ENCODE measurements around the gene MMP28. TPM values are rescaled to one million over a fixed set of nuclear protein-coding genes. Genes with fewer than 3 reads are reported as not detected.

MMP28 gene
- polyA plus RNA-seq, 2 of the 4 experiments (the other 2 are of a cell fraction): 6.6 to 6.7 TPM

DNA sequence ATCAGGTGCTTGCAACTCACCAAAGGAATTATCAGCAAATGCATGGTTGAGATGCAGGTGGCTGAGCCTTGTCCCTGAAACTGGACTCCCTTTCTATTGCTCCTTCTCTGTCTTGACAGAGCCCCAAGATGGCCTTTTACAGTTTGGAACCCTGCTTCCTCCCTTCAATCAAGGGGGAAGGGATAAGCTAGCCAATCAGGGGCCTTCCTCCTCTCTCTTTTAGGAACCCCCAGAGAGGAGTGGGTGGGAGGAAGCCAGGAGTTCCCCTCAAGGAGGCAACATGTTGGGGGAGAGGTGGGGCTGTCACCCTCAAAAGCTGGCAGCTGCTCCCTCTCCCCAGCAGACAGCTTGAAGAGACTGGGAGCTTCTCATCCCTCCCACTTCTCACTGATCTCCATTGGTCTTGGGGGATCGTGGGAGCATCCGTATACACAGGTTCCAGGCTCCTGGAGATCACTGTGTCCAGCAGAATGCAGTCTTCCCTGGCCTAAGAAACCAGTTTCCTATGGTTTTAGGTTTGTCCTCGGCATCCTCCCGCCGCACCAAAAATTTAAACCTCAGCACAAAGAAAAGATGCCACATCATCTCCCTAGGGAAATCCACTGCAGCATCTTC lies 56.8 kb downstream of the MMP28 start (continued):
- TF ChIP-seq, protein P1, sequence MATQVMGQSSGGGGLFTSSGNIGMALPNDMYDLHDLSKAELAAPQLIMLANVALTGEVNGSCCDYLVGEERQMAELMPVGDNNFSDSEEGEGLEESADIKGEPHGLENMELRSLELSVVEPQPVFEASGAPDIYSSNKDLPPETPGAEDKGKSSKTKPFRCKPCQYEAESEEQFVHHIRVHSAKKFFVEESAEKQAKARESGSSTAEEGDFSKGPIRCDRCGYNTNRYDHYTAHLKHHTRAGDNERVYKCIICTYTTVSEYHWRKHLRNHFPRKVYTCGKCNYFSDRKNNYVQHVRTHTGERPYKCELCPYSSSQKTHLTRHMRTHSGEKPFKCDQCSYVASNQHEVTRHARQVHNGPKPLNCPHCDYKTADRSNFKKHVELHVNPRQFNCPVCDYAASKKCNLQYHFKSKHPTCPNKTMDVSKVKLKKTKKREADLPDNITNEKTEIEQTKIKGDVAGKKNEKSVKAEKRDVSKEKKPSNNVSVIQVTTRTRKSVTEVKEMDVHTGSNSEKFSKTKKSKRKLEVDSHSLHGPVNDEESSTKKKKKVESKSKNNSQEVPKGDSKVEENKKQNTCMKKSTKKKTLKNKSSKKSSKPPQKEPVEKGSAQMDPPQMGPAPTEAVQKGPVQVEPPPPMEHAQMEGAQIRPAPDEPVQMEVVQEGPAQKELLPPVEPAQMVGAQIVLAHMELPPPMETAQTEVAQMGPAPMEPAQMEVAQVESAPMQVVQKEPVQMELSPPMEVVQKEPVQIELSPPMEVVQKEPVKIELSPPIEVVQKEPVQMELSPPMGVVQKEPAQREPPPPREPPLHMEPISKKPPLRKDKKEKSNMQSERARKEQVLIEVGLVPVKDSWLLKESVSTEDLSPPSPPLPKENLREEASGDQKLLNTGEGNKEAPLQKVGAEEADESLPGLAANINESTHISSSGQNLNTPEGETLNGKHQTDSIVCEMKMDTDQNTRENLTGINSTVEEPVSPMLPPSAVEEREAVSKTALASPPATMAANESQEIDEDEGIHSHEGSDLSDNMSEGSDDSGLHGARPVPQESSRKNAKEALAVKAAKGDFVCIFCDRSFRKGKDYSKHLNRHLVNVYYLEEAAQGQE (IDR thresholded peaks at IDR 0.05): no peak

DNA sequence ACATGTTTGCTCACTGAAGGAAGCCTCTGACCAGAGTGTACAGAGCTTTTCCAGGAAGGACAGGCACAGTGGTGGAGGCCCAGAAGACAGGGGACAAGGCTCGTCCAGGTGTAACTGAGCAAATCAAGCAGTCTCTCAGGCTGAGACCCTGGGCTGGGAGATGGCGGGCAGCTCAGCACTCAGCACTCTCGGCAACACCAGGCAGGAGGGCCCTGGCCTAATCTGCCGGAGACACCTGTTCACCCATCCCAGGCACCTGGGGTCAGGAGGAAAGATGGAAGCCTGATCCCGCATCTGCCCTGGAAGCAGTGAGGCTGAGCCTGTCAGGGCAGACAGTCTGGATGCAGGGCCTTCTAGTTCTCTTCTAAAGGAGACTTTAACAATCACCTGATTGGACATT lies 59.2 kb downstream of the MMP28 start:
- Histone ChIP-seq H3K4me1 (peaks cover 2% of the 10 kb centered on the region; the same call in 1 of the 3 replicates), H3K27ac (no peak overlapping the region), H3K4me3 (no peak overlapping the region), H3K4me2 (no peak overlapping the region), H3K9me3 (no peaks in the 10 kb centered on the region)
- ATAC-seq: no peak
- no peak for FAIRE-seq
- no peak for TF ChIP-seq CBX8 (IDR thresholded peaks at IDR 0.05)
- TF ChIP-seq HOXB13 (CRISPR knock-in tag; IDR thresholded peaks at IDR 0.05; ENCODE audit: low read depth): no peak
- TF ChIP-seq, protein P2, sequence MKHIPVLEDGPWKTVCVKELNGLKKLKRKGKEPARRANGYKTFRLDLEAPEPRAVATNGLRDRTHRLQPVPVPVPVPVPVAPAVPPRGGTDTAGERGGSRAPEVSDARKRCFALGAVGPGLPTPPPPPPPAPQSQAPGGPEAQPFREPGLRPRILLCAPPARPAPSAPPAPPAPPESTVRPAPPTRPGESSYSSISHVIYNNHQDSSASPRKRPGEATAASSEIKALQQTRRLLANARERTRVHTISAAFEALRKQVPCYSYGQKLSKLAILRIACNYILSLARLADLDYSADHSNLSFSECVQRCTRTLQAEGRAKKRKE (CRISPR knock-in tag; IDR thresholded peaks at IDR 0.05; ENCODE audit: low read depth): no peak
- no peak for TF ChIP-seq SMC3 (IDR thresholded peaks at IDR 0.05)
- TF ChIP-seq EHF (CRISPR knock-in tag; IDR thresholded peaks at IDR 0.05): no peak
- no peak for TF ChIP-seq HEYL (CRISPR knock-in tag; IDR thresholded peaks at IDR 0.05)
- TF ChIP-seq NFE2L2 (conservative IDR thresholded peaks at IDR 0.05; ENCODE audit: low read length): no peak
- no peak for TF ChIP-seq EHMT2 (IDR thresholded peaks at IDR 0.05; ENCODE audit: low read depth)
- no peak for TF ChIP-seq HOXA7 (CRISPR knock-in tag; IDR thresholded peaks at IDR 0.05)
- TF ChIP-seq, protein P1 (IDR thresholded peaks at IDR 0.05): no peak
- TF ChIP-seq RARB (CRISPR knock-in tag; IDR thresholded peaks at IDR 0.05): no peak
- TF ChIP-seq, protein P3, sequence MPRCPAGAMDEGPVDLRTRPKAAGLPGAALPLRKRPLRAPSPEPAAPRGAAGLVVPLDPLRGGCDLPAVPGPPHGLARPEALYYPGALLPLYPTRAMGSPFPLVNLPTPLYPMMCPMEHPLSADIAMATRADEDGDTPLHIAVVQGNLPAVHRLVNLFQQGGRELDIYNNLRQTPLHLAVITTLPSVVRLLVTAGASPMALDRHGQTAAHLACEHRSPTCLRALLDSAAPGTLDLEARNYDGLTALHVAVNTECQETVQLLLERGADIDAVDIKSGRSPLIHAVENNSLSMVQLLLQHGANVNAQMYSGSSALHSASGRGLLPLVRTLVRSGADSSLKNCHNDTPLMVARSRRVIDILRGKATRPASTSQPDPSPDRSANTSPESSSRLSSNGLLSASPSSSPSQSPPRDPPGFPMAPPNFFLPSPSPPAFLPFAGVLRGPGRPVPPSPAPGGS (IDR thresholded peaks at IDR 0.05): no peak
- no peak for TF ChIP-seq BHLHE40 (IDR thresholded peaks at IDR 0.05; ENCODE audit: low read depth, low read length)
- no peak for TF ChIP-seq ZSCAN20 (CRISPR knock-in tag; IDR thresholded peaks at IDR 0.05)
- no peak for TF ChIP-seq KDM1A (IDR thresholded peaks at IDR 0.05; ENCODE audit: low read depth)
- no peak for TF ChIP-seq GATA3 (IDR thresholded peaks at IDR 0.05; ENCODE audit: borderline replicate concordance)
- no peak for DNase-seq (ENCODE audit: low read depth in 1 of 2, low spot score in 1 of 2)
- ChIA-PET POLR2A (no interaction called here), CTCF (interaction anchor here (1.3 to 27.6 kb wide), 3 partner anchors 9 to 123 kb away, joined by 4 to 377 read pairs (median 7); partner anchors contain the start of gene GAS2L2)
- 77% methylated on average over 5 of the region's 5 CpGs for WGBS (ENCODE audit: missing lambda C conversion rate)

Data from A549 (cell line).